Fibroblast of the aortic adventitia (primary cell): ENCODE measurements around the gene MEG3. TPM values are rescaled to one million over a fixed set of nuclear protein-coding genes. Genes with fewer than 3 reads are reported as not detected.

Experiments used
- DNase-seq: peaks from one replicate; pipeline ENCODE4 v3.0.0-alpha.2; 2010; ENCODE audit warnings: low read depth
- H3K4me3 ChIP-seq: 2 replicates; pipeline ENCODE4 v1.5.1; 2011; ENCODE audit warnings: low read depth, mild to moderate bottlenecking, control low read depth, low read length, moderate library complexity
- total RNA-seq: library from RNA; depleted of rRNA; stranded (reverse); fragments of >200 nt; gene quantifications from 2 replicates; pipeline ENCODE4 v1.2.3, GENCODE V29; 2012; ENCODE audit warnings: low replicate concordance
- TF ChIP-seq, protein P1 (sequence below): IDR thresholded peaks from 2 replicates; pipeline ENCODE4 v1.5.1; 2011; ENCODE audit warnings: mild to moderate bottlenecking, low read length, control low read depth, inconsistent platforms; ENCODE audit not compliant: insufficient read depth

MEG3 gene
- total RNA-seq, 1 donor: 155 TPM

DNA sequence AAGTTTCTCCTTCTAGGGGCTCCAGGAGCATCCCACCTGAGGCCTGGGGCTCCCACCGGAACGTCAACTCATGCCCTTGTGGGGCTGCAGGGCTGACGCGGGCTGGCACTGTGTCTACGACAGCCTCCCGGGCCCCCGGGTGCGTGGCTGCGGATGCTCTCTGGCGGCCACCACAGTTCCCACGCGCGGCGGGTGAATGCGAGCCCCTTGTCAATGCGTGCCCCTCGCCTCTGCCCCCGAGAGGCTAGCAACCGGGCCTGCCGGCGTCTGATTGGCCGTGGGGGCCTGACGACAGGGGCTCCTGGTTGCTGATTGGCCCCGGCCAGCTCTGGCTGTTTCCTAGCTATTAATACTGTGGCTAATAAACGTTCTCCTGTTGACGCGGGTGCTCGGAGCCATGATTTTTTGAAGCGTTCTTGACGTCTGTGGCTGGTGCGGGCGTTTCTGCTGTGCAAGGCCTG lies 1.8 kb upstream of the MEG3 start:
- TF ChIP-seq, protein P1, sequence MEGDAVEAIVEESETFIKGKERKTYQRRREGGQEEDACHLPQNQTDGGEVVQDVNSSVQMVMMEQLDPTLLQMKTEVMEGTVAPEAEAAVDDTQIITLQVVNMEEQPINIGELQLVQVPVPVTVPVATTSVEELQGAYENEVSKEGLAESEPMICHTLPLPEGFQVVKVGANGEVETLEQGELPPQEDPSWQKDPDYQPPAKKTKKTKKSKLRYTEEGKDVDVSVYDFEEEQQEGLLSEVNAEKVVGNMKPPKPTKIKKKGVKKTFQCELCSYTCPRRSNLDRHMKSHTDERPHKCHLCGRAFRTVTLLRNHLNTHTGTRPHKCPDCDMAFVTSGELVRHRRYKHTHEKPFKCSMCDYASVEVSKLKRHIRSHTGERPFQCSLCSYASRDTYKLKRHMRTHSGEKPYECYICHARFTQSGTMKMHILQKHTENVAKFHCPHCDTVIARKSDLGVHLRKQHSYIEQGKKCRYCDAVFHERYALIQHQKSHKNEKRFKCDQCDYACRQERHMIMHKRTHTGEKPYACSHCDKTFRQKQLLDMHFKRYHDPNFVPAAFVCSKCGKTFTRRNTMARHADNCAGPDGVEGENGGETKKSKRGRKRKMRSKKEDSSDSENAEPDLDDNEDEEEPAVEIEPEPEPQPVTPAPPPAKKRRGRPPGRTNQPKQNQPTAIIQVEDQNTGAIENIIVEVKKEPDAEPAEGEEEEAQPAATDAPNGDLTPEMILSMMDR: no peak
- DNase-seq: peak; percentile 38
- H3K4me3 ChIP-seq: no peak overlapping the region

DNA sequence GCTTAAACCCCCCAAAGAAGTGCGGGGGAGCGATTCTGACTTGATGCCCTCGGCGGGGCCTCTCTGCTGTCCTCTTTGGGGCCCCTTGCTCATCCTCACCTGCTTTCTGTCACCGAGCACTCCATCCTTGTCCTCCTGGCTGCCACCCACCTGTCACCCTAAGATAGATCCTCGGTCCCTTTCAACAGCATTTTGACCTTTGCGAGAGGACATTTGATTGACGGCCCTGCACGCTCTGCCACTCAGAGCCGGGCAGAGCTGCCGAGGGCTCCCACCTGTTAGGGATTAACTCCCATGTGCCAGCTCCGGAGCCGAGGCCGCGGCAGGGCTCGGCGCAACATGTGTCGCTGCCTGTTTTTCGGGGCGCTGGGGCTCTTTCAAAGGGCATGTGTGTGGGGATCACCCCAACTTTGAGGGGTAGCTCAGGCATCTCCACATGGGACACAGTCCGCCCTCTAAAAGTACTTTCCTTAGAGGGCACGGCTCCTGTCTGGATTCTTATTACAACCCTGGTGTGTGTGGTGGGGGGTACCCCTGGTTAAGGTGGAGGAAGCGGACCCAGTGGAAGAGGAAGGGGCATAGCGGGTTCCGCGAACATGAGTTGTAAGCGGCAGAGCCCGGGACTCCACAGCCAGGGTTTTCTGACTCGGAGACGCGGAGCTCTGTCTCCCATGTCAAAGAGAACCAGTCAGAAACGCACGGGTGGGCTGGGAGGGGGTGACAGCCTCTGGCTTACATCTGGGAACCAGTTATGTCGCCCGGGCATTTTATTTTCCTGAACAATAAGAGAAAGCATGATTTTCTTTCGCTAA lies 811 bp upstream of the MEG3 start:
- DNase-seq: peak; percentile 9
- H3K4me3 ChIP-seq: peak overlapping the region; percentile 66

DNA sequence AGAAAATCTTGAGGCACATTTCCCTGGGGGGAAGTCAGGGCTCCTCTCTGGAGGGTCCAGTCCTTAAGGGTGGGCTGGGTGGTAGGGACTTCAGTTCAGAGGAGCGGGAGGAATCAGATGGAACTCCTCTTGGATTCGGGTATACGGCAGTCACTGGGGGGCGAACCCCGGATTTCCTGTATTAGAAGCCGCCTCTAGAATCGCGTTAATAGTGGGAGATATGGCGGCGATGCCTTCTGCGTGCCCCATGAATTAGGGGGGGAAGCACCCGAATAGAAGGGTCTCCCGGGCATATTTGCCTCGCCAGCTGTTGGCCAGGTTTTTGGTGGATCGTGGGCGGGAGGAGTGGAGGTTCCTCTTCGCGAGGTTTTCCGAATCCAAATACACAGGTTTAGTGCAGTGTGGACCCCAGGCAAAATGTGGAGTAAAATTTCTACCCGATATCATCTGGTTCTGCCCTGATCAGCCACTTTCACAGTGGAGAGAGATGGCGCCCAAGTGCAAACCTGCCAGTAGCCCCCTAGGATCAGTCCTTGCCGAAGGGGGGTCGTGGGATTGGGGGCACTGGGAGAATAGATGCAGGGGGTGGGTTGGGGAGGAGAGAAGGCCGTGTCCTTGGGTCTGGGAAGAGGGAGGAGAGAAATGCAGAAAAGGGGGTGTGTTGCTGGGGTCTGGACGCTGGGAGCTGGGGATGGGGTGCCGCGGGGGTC lies 628 bp downstream of the MEG3 start:
- H3K4me3 ChIP-seq: peak overlapping the region; percentile 77
- DNase-seq: no peak
- TF ChIP-seq, protein P1: no peak

More for the DNA sequence above, 811 bp upstream of the MEG3 start:
- TF ChIP-seq, protein P1: no peak

DNA sequence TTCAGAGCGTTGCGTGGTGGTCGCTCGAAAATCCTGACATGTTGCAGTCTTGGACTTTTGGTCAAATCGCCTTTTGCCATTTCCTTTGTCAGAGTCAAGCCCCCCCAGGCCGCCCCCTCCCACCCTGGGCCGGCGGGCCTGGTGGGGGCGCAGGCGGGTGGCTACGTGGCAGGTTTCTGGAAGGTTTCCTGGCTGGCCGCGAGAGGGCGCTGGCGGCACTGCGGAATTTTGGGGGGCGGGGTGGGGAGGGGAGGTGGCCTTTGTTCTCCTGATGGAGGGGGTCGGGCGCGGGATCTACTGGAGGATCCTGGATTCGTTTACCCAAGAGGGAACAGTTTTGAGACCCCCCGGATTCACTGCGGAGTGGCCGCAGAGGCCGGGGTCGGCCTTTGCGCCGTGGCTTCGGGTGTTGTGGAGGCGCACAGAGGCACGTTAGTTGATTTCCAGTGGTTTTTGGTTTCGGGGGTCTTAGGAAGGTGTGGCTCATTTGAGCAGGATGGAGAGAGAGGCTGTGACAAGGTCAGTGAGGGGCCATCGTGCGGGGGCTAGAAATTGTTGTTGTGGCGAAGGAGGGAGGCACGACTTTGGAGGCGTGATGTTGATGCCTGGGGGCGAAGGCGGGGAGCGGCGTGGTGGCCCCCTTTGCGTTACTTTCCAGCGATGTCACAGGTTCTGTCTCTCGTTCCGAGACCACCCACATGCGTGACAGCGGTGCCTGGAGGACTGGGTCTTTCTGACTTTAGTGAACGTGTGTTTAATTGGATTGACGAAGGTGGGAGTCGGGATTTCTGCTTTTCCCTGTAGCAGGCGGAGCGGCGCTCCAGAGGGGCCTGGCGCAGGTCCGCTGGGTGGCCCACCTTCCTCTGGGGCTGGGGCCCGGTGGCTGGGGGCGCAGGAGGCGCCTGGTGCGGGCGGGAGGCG lies 1.4 kb downstream of the MEG3 start:
- peak; percentile 39 for DNase-seq
- TF ChIP-seq, protein P1: peak; percentile 63
- peak overlapping the region; percentile 77 for H3K4me3 ChIP-seq

DNA sequence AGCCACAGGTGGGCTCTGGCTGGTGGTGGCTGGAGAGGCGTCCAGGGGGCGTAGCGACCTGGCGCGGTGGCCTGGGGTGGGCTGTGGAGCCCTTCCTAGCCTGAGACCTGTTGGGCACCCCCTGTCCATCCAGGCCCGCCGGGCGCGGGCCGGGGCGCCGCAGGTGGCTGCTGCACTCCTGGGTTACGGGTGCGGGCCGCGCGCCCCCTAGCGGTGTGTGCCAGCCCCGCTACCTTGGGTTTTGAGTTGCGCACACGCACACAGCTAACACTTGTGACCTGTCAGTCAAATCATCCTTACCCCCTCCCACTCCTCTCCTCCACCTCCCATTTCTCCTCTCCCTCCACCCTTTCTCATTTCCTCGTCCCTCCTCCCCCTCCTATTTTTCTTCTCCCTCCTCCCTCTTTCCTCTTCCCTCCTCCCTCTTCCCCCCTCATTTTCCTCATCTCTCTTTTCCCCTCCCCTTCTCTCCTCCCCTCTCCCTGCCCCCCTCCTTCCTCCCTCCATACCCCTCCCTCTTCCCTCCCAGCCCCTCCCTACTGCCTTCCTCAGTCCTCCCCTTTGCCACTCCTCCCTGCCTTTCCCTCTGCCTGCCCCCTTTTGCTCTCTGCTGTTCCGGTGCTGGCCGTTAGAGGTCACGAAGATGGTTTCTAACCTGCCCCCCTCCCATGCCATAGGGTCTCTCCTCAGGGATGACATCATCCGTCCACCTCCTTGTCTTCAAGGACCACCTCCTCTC lies 2.3 kb downstream of the MEG3 start:
- TF ChIP-seq, protein P1: peak; percentile 63
- peak; percentile 79 for DNase-seq
- peak overlapping the region; percentile 77 for H3K4me3 ChIP-seq

DNA sequence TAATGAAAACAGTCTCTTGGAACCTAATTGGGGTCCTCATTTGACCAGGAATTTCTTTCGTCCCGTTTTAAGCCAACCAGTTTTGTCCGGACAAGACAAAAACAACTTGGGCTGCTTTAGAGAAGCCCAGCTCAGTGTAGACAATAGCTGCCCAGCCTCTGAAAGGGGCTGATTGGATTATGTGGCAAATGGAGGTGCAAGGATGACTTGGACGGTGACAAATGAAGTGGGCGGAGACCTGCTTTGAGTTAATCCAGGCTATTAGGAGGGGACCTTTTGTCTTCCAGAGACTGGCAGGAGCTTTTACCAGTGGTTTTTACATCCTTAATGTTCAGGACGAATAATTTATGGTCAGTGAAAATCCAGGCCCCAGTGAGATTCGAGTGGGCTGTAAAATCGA lies 4.8 kb downstream of the MEG3 start:
- H3K4me3 ChIP-seq: no peak overlapping the region
- TF ChIP-seq, protein P1: no peak
- no peak for DNase-seq
